Transverse colon (tissue), 4 donors: ENCODE results near the gene DNASE1L2. TPM values are rescaled to one million over a fixed set of nuclear protein-coding genes. Genes with fewer than 3 reads are reported as not detected.
"Not testable (repeated sequence)": the region's sequence is repeated elsewhere in the genome, so short reads cannot be mapped to it uniquely, and the experiment has no call there.

Experiments
- DNase-seq: peaks from one replicate; pipeline ENCODE4 v3.0.0-alpha.2; 2019
- H3K27ac ChIP-seq, 4 donors: fragments of 200-600 bp; sonication (generic); 2 replicates each; pipeline ENCODE4 v1.5.1; 2016 to 2018; ENCODE audit warnings: inconsistent platforms in 4 of 4
- H3K27me3 ChIP-seq: fragments of 200-600 bp; sonication (generic); 2 replicates; pipeline ENCODE4 v1.5.1; 2017; ENCODE audit warnings: inconsistent platforms
- H3K36me3 ChIP-seq, 4 donors: fragments of 200-600 bp; sonication (generic); 2 replicates each; pipeline ENCODE4 v1.5.1; 2017 to 2019; ENCODE audit warnings: inconsistent platforms in 4 of 4
- H3K4me1 ChIP-seq, 4 donors: fragments of 200-600 bp; sonication (generic); 2 replicates each; pipeline ENCODE4 v1.5.1; 2017 to 2020; ENCODE audit warnings: inconsistent platforms in 4 of 4
- H3K4me3 ChIP-seq, 4 donors: fragments of 200-600 bp; sonication (generic); 1 replicate in 1 of 4; 2 replicates in 3 of 4; pipeline versions ENCODE4 v1.5.1 to v1.6.1; 2017 to 2019; ENCODE audit warnings: inconsistent platforms in 4 of 4
- H3K9me3 ChIP-seq, 2 donors: fragments of 200-600 bp; sonication (generic); 2 replicates each; pipeline ENCODE4 v1.5.1; 2017 to 2019; ENCODE audit warnings: inconsistent platforms in 2 of 2
- CTCF ChIP-seq, 5 experiments: fragments of 200-600 bp in 3 of 5; fragments of 450-650 bp in 2 of 5; sonication (generic) in 3 of 5; IDR thresholded peaks; 1 replicate in 2 of 5; 2 replicates in 3 of 5; pipeline ENCODE4 v1.5.1; 2016 to 2017; ENCODE audit warnings: antibody characterized with exemption in 5 of 5, inconsistent platforms in 3 of 5, mild to moderate bottlenecking in 2 of 5, moderate library complexity in 1 of 5
- EP300 ChIP-seq: sonication (generic); formaldehyde crosslinking; IDR thresholded peaks from one replicate; pipeline ENCODE4 v1.6.1; 2017; ENCODE audit warnings: antibody characterized with exemption, low read depth
- POLR2A ChIP-seq: fragments of 450-650 bp; IDR thresholded peaks from one replicate; pipeline ENCODE4 v1.6.1; 2016; ENCODE audit warnings: antibody characterized with exemption, mild to moderate bottlenecking, moderate library complexity
- POLR2AphosphoS5 ChIP-seq, 3 donors: sonication (generic); formaldehyde crosslinking; IDR thresholded peaks; one replicate each; pipeline ENCODE4 v1.6.1; 2016; ENCODE audit warnings: antibody characterized with exemption in 3 of 3
- WGBS, 2 donors: methylation state at CpG; one replicate each; pipeline ENCODE4 v1.1.5; 2018; ENCODE audit warnings: low coverage in 1 of 2; 5-methylcytosine and 5-hydroxymethylcytosine counted together
- in situ Hi-C, 4 donors: fragments of 200-750 bp; cut with MboI; loops; one replicate each; pipeline versions ENCODE4 v1.15.0 to v1.15.1; 2017; ENCODE audit warnings: low sequenced_read_pairs in 3 of 4, low pct_ligation_motif_present in 1 of 4, low pct_unique_long_range_greater_than_20kb in 1 of 4
- intact Hi-C: fragments of 100-400 bp; cut with DNase I; formaldehyde crosslinking; loops from one replicate; pipeline ENCODE4 v1.15.1; 2023; ENCODE audit warnings: low total_unique reads
- total RNA-seq, 4 donors: library from RNA; depleted of rRNA; stranded (reverse); fragments of >200 nt; gene quantifications; one replicate each; pipeline ENCODE4 v1.1.0, GENCODE V29; 2016

The DNASE1L2 gene
- total RNA-seq, 4 donors from 2014 or later: 0.55 to 3.0 (median 0.64) TPM; not detected in 1

GRCh38 chr16:2267505-2267912 lies 31.3 kb downstream of the DNASE1L2 start:
- in situ Hi-C loops, H3K27me3 ChIP-seq, H3K9me3 ChIP-seq, DNase-seq: not testable (repeated sequence)
- peak overlapping the region; percentile 33 to 97 (median 66) for H3K4me3 ChIP-seq
- H3K36me3 ChIP-seq: peaks cover 0 to 14% (median 6%) of the 10 kb centered on the region in 4 donors
- peaks cover 17 to 35% (median 28%) of the 10 kb centered on the region in 4 donors for H3K4me1 ChIP-seq
- 0% methylated on average over 33 of the region's 54 CpGs; no CpG with 5 or more reads in 1 of the 2 donors for WGBS, 2 donors
- intact Hi-C loops: loop anchor here (5.0 kb wide), 1 partner anchor 715 kb away; the partner anchor contains the start of gene PKMYT1
- H3K27ac ChIP-seq: peak overlapping the region; percentile 90 to 99 (median 96)

GRCh38 chr16:2267913-2268666 lies 31.8 kb downstream of the DNASE1L2 start, which contains the start of gene RNPS1:
RNPS1 (minus strand) TSS chr16:2268126; CDS start chr16:2264643, 3,483 bp downstream.
- in situ Hi-C loops (no loop called here), intact Hi-C loops (loop anchor here (1.0 to 5.0 kb wide), 2 partner anchors 37 to 714 kb away; partner anchors contain the start of gene PKMYT1)
- DNase-seq: peak; percentile 97
- H3K27ac ChIP-seq: peak within 1 kb of the TSS; percentile 90 to 99 (median 96)
- no peaks in the 10 kb centered on the region for H3K9me3 ChIP-seq
- H3K27me3 ChIP-seq: no peaks in the 10 kb centered on the region
- TF ChIP-seq POLR2A (peak; percentile 99), EP300 (peak; percentile 2), POLR2AphosphoS5 (IDR thresholded peaks at IDR 0.05) (peak; percentile 99 to 100 (median 99)), CTCF (IDR thresholded peaks at IDR 0.05) (no peak)
- peaks cover 0 to 9% (median 3%) of the 10 kb centered on the region in 4 donors for H3K36me3 ChIP-seq
- H3K4me1 ChIP-seq: peaks cover 17 to 35% (median 28%) of the 10 kb centered on the region in 4 donors
- peak within 1 kb of the TSS; percentile 62 to 97 (median 78) for H3K4me3 ChIP-seq
- 1% methylated on average over 40 of the region's 88 CpGs; no CpG with 5 or more reads in 1 of the 2 donors for WGBS, 2 donors

GRCh38 chr16:2270070-2270462 lies 33.8 kb downstream of the DNASE1L2 start:
- in situ Hi-C loops (no loop called here), intact Hi-C loops (no loop called here)
- DNase-seq: no peak
- Histone ChIP-seq H3K27me3 (no peaks in the 10 kb centered on the region), H3K4me1 (peaks cover 17 to 32% (median 25%) of the 10 kb centered on the region in 4 donors), H3K27ac (no peak overlapping the region), H3K36me3 (no peaks in the 10 kb centered on the region), H3K9me3 (no peaks in the 10 kb centered on the region), H3K4me3 (no peak overlapping the region)
- no peak for TF ChIP-seq CTCF (IDR thresholded peaks at IDR 0.05)
- no peak for TF ChIP-seq POLR2A
- TF ChIP-seq EP300: no peak
- no peak for TF ChIP-seq POLR2AphosphoS5 (IDR thresholded peaks at IDR 0.05)
- 83 to 100% methylated on average over 1 to 9 of the region's 9 CpGs for WGBS, 2 donors

- no peaks in the 10 kb centered on the region for H3K36me3 ChIP-seq
- TF ChIP-seq EP300 (no peak), CTCF (IDR thresholded peaks at IDR 0.05) (no peak), POLR2AphosphoS5 (IDR thresholded peaks at IDR 0.05) (no peak)
- no peak for DNase-seq
- peaks cover 17 to 24% (median 22%) of the 10 kb centered on the region in 4 donors for H3K4me1 ChIP-seq
- no peaks in the 10 kb centered on the region for H3K27me3 ChIP-seq
- no peaks in the 10 kb centered on the region for H3K9me3 ChIP-seq
- WGBS, 2 donors: 87% methylated on average over 15 of the region's 15 CpGs; no CpG with 5 or more reads in 1 of the 2 donors
- in situ Hi-C loops: no loop called here
- no peak overlapping the region for H3K4me3 ChIP-seq
- H3K27ac ChIP-seq: no peak overlapping the region
- intact Hi-C loops: no loop called here
These were observed 34.6 kb downstream of the DNASE1L2 start for GRCh38 chr16:2270588-2271470.
